Stimulated activated CD4-positive, alpha-beta T cell treated with anti-CD3 and anti-CD28 coated beads, TNF-alpha, amount 100 ng/mL, for 24 hours (primary cell): ENCODE data around the gene TAL2.
"Not testable (repeated sequence)": the region's sequence is repeated elsewhere in the genome, so short reads cannot be mapped to it uniquely, and the experiment has no call there.

Experiments used
- DNase-seq, 3 experiments: peaks; one replicate each; pipeline ENCODE4 v3.0.0-alpha.2; 2020; ENCODE audit warnings: low read depth in 3 of 3

TAL2 gene

DNA sequence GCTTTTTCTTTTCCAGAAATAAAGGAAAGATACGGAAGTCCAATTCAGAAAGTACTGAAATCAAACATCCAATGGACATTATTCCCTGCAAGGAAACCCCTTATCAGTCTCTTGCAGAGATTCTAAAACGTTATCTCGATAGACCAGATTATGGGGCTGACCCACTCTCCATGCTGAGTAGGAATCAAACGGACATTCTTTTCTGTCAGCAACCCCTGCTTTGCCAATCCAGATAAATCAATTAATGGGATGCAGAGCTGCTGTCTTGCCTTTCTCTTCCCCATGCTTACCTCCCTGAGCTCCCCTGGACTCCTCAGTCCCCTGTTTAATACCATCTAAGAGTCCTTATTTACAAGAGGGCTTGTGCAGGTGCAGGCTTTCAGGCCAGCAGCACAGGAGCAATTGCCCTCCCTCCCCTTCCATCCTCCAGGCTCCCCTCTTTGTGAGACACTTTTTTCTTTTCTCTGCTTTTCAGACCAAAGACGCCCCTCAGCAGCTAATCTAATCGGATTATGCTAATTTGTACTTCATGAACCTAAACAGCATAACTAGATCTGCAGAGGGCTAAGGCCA is 14.2 kb downstream of the TAL2 start:
- DNase-seq = no peak

DNA sequence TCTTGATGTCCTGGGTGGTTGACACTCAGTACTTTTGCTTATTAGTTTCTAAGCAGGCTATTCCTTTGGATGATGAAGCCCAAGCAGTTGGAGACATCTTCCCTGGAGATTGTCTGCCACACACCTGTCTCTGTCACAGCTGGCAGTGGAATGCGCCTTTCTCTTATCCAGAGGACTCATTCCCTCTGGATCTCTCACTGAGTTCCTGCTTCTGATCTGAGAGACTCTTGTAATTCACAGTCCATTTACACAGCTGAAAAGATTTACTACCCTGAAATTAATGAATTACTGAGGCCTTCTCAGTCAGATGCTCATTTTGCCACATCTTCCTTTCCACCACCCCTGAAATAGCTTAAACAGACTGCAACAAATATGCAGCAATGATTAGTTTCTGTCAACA is 15.9 kb downstream of the TAL2 start:
- DNase-seq = no peak

DNA sequence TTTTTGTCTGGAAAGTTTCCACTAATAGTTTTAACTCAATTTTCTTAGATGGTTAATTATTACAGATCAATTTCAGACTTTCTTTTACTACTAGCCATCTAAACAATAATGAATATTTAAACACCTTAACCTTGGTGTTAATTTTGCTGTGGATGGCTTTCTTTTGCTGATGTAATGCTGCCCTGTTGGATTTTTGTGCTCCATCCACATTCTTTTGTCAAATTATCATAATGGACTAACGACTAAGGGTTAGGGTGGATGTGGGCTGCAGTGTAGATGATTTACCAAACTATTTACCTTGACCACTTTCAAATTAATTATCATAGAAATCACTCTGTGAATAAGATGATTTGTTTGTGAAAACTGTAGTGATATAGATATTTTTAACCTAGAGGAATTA is 16.5 kb downstream of the TAL2 start:
- DNase-seq = no peak

DNA sequence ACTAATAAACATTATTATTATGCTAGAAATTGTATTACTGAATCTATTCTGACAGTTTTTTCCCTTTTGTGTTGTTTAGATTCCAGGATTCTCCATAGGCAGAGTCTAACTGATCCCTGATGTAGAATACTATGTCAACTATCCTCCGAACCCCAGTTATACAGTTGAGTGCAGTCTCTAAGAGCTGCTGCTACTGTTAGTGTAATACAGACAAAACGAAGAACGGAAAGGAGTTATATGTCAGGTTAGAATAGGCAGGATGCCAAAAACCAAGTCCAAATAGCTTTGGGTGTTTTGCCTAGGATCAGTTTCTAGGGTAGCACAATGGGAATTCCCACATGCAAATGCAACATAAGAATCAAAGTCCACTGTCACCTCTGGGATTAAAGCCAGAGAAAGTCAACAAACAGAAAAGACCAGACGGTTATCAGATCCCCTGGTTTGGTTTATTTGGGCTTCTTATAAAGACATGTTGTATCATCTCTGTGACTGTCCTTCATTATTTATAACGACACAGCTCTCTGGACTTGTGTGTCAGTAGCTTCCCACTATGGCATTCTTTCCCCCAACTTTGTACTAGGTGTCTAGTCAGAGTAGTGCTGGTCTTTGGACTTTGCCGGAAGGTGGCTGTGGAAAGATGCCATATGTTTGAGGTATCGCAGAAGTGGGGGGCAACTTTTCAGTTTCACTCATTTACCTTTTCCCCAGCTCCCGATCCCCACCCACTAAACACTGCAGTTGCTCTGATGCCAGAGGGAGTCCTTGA is 17.2 kb downstream of the TAL2 start:
- DNase-seq = no peak

DNA sequence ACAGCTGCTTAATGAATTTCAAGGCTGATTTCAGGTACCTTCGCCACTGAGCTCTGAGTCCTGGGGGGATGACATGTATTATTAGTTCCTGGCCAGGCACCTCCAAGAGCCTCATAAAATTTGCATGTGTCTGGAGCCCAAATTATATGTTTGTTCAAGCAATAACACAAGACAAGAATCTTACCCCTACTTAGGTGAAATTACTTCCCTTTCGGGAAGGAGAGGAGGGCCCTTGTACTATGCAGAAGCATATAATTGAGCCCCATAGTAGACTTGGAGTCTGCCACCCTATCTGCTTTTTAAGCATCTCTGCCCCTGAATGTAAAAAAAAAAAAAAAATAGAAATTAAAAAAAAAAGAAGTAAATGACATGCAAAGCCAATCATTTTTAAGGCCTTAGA is 19.1 kb downstream of the TAL2 start:
- DNase-seq = no peak

DNA sequence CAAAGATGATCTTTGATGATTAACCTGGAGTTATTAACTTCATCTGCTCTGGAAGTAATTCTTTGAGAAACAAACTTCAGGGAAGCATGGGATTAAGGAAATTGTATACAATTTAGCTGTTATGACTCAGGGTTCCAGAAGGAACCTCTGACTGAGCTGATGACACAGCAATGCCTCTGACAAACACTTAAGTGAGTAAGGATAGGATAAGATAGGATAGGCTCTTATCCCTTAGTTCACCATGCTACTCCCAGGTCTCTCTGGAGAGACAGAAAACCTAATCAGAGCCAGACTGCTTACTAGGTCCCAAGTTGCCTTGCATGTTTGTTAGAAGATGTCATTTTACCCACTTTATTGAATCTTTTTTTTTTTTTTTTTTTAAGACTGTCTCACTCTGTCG is 19.5 kb downstream of the TAL2 start:
- DNase-seq = no peak

DNA sequence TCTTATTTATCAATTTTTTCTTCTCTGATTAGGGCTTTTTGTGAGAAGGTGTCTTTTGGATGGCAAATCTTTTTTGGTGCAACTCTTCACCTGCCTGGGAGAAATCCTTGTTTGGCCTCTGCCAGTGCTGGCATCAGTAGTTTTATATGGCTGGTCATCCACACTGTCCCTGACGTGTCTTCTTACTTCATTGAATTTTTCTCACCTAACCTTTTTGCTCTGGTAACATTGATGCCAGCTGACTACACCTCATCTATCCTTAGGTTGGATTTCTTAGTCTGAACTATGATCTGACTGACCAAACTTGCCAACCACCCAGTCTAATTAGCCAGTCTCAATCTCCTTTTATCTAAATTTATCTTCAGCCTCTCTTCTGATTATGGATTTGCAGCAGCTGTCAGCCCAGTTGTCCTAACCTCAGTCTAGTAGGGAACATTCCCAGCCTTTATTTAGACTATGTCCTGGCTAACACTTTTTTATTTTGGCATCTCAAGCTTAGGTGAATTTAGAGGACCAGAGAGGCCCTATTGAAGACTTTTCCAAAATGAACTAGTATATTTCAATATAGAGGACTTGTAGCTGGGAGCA is 21.5 kb downstream of the TAL2 start:
- no peak for DNase-seq

DNA sequence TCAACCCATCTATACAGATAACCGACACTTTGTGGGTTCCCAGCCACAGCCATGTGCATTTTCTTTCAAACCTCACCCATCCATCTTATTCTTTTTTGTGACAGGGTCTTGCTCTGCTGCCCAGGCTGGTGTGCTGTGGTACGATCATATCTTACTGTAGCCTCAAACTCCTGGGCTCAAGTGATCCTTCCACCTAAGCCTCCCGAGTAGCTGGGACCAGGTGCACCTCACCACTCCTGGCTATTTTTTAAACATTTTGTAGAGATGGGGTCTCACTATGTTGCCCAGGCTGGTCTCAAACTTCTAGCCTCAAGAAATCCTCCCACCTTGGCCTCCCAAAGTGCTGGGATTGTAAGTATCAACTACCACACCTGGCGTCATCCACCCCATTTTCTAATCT is 24.7 kb downstream of the TAL2 start:
- no peak for DNase-seq

DNA sequence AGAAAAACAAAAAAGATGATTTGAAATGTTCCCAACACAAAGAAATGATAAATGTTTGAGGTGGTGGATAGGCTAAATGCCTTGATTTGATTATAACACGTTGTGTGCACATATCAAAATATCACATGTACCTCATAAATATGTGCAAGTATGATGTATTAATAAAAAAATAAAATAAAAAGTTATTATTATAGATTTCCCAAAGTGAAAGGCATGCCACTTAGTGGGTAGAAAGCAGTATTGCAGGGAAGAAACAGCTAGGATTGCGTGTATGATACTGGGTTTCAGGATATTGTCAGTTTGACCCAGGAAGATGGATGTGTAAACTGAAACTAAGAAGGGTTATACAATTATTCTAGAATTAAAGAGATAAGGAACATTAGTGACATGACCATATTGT is 28.5 kb downstream of the TAL2 start:
- DNase-seq = no peak

DNA sequence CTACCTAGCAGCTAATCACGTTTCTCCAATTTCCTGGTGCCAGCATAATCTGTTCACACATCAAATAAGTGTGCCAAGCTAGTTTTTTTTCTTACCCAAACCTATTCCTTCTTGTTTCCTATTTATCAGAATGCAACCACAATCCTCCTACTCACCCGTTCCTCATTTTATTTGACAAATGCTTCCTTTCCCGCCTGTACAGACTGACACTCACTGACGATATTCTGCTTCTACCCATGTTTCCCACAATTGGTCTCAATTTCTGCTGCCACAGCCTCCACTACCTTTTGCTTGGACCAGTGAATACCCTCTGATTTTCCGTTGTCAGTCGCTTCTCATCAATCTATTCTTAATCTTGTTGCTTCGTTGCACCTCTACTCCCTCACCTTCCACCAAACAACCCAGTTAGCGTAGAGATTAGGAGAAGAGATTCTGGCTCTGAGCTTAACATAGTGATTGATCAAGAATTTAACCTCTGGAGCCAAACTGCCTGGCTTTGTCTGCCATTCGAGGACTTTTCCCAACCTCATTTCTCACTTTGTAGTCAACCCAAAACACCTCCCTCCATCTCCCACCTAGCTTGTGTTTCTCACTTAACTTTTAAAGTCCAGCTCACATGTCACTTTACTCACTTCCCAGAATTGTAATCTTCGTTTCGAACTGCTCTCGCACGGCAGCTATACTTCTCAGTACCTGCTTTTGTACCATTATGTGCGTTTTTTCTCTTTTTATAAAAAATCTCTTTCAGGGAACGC is 31.4 kb downstream of the TAL2 start:
- DNase-seq = no peak

DNA sequence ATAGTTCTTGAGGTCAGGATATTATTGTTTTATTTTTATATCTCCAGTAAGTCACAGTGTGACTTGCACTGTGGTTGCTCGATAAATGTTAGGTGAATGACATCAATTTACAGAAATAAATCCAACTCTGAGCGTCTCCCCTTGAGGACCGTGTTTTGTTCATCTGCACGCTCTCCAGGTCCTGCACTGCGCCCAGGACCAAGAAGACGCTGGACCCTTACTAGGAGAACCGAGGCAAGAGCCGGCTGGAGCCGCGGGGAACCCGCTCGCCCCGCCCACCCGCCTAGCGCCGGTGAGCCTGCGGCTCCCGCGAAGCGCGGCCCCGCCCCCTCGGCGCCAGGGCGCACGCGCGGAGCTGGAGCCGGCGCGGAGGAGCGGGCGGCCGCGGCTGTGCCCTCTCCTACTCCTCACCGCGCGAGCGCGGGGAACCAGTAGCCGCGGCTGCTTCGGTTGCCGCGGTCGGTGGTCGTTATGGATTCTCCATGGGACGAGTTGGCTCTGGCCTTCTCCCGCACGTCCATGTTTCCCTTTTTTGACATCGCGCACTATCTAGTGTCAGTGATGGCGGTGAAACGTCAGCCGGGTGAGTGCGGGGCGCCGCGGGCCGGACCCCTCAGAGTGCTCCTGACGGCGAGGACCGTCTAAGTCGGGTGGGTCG is 32.1 kb downstream of the TAL2 start, which contains the start of gene TMEM38B:
Gene TMEM38B, plus strand, starts transcription at position 352 of the 658 bp plus-strand sequence. Its CDS starts 120 bp downstream, at position 472.
- peak; percentile 38 to 77 (median 67) for DNase-seq

DNA sequence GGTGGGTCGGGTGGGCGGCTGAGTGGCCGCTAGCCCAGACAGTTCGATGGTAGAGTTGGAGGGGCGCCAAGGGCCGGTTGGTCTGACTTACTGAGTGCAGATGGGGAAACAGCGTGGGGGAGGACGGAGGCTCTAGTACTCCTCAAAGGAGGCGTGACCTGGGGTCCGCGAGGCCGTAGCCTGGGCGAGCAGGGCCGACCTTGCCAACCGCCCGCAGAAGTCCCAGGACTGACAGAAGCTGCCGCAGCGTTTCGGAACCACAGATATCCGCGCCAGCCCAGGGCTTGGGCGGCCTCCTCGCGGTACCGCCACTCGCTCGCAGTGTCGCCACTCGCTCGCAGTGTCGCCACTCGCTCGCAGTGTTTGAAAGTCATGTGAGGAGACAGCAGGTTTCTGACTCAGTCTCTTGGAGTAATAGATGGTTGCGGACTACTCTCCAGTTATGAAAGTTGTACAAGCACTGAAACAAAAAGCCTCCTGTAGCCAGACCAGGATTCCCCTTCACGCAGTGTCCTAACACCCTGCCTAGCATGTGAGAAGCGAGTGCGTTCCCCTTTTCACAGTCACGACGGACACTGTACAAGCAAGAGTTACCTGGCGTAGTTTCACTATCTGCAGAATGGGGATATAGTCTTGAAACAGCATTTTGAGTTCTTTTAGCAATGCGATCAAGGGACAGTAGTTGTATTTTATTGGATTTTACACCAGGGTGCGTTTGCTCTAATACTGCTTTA is 32.8 kb downstream of the TAL2 start:
- DNase-seq = peak; percentile 9 to 37 (median 15)

DNA sequence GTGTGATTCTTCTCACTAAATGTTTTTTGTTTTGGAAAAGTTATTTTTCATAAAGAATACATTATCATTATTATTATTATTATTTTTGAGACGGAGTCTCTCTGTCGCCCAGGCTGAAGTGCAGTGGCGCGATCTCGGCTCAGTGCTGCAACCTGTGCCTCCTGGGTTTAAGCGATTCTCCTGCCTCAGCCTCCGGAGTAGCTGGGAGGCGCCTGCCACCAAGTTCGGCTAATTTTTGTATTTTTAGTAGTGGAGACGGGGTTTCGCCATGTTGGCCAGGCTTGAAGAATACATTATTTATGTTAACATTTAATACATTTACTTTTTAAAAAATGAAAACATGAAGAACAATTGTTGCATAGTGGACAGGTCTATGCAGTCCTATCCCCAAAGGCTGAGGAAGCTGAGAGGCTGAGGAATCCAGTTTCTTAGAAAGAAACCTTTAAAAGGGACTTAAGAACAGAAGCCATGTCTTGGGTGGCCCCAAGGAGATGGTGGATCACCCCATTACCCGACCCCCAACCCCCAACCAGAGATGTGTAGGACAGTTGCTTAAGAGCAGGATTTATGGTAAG is 34.0 kb downstream of the TAL2 start:
- no peak for DNase-seq

DNA sequence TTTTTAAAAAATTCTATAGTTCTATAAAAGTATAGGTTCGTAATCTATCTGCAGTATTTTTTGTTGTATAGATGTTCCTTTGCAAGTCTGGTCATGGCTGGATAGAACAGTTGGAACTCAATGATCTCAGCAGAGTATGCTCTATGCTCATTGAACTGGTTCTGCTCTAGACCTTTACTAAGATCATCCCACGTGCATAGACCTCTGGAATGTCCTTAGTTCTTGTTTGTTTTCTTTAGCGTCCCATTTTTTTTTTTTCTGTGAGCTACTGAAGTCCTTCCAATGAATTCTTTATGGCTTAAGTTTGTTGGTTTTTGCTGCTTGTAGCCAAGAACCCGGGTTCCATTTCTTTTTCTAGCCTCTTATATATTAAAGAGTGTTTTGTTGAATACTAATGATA is 35.6 kb downstream of the TAL2 start:
- DNase-seq = no peak

DNA sequence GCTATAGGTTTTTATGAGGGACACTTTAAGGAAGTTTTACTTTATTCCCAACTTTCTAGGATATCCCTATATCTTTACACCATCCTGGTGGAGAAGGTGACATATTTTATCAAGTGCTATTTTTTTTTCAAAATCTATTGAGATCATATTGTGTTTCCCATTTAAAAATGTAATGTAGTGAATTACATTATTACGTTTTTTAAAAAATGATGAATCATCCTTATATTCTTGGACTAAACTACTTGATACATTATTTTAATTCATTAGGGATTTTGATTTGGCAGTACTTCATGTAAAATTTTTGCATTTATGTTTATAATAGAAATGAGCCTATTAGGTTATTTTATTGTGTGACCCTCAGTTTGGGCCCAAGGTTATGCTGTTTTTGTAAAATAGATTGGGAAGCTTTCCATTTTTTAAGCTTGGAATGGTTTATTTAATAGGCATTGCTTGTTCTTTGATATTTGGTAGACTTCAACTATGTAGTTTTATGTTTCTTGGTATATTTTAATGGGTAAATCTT is 36.2 kb downstream of the TAL2 start:
- no peak for DNase-seq

DNA sequence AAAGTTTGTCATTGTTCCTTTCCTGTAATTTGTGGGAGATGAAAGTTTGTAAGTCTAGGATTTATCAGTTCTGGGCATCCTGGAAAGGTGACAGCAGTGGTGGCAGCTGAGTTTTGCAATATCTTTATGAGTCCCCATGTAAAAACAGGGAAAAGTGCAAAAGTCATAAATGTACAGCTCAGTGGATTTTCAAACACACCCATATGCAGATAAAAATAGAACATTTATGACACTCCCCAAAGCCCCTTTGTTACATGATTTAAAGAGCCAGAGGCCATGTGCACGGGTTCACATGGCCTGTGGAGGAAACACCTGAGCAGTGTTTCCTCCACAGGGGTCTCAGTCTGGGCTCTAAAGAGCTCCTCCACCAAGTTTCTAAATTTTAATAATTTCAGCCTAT is 38.4 kb downstream of the TAL2 start:
- no peak for DNase-seq

DNA sequence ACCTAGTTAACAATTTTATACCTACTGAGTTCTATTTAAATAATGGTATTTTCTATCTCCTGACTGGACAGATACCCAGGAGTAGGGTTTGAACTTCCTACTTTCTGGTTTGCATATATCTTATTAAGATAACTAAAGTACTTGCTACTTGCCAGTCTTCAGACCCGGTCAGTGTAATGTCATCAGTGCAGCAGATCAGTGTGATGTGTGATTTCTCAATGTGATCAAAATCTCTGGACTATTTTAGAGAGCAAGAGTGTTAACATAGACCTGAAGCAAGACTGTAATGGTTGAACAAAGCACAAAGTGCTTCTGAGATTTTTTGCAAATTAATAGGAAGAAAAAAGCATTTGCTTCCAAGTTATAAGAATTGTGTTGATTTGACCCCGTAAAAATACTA is 38.9 kb downstream of the TAL2 start:
- no peak for DNase-seq

DNA sequence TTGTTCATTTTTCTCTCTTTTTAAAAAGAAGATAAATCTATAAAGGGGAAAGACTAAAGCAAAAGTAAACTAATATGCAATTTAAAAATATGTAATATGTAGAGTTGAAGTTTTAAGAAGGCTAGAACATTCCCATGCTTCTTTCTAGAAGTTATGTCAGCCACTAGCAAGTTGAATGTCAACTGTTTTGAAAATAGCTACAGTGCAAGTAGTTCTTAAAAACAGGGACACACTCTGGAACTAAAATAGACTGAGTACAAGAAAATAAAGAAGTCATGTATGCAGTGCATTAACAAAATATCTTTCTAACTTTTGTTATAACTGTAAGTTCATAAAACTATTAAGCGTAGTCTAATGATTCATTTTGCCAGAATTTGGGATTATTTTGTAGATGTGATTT is 40.0 kb downstream of the TAL2 start:
- DNase-seq = no peak

DNA sequence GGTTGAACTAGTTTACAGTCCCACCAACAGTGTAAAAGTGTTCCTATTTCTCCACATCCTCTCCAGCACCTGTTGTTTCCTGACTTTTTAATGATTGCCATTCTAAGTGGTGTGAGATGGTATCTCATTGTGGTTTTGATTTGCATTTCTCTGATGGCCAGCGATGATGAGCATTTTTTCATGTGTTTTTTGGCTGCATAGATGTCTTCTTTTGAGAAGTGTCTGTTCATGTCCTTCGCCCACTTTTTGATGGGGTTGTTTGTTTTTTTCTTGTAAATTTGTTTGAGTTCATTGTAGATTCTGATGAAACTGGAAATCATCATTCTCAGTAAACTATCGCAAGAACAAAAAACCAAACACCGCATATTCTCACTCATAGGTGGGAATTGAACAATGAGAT is 41.4 kb downstream of the TAL2 start:
- not testable (repeated sequence) for DNase-seq

DNA sequence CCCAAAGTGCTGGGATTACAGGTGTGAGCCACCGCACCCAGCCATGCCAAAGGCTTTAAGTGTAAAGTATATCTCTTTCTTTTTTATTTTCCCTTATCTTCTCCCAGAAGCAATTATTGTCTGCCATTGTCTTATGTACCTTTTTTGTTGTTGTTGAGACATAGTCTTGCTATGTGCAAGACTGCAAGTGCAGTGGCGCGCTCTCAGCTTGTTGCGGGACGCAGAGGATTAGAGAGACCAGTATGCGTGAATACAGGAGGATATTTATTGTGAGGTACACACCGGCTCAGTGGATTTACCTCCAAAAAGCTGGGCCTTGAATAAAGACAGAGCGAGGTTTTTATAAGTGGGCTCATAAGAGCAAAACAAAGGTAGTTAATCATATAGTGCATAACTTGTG is 43.9 kb downstream of the TAL2 start:
- DNase-seq = no peak

DNA sequence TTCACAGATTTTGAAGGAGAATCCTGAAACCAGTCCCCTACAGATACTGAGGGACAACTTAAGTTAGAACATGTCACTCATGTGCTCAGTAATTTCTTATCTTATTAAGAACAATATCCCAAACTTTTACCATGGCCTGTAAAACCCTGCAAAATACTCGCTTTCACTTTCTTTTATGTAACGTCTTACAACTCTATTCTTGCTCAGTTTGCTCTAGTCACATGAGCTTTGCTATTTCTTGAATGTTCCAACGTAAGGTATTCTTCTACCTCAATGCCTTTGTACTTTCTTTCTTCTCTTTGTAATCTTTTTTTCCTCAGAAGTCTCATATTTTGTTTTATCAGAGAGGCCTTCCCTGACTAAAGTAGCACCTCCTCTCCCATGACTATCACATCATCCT is 46.1 kb downstream of the TAL2 start:
- DNase-seq = no peak
